GM12865 (cell line): ENCODE data around the gene GAB3.
"Not testable (repeated sequence)": the region's sequence is repeated elsewhere in the genome, so short reads cannot be mapped to it uniquely, and the experiment has no call there.

Experiments
- DNase-seq: peaks from one replicate; pipeline ENCODE4 v3.0.0; 2010; ENCODE audit warnings: low read depth
- H3K4me3 ChIP-seq: 2 replicates; pipeline ENCODE4 v1.5.1; 2011; ENCODE audit warnings: mild to moderate bottlenecking, low read depth, low read length, control low read depth
- TF ChIP-seq, protein P1 (sequence below): IDR thresholded peaks from 2 replicates; pipeline ENCODE4 v1.5.1; 2011; ENCODE audit warnings: low read length, control low read depth, low read depth, inconsistent platforms; ENCODE audit not compliant: insufficient read depth; ENCODE audit errors: missing control alignments

The GAB3 gene

DNA sequence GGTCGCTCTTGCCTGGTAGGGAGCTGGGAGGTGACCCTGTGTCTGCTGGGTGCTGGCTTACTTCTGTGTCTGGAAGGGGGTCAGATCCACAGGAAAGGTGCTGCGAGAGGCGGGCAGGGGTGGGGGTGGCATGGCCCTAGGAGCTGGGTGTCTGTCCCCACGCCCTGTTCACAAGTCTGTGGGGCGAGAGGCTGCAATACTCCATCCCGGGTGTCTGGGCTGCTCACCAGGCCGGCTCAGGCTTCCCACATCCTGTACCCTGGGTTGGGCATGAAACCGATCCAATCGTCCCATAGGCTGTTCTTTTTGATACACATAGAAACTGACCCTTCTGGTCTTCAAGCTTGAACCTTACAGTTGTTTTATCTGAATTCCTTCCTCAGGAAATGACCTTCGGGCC, 96.5 kb downstream of the GAB3 start:
- TF ChIP-seq, protein P1, sequence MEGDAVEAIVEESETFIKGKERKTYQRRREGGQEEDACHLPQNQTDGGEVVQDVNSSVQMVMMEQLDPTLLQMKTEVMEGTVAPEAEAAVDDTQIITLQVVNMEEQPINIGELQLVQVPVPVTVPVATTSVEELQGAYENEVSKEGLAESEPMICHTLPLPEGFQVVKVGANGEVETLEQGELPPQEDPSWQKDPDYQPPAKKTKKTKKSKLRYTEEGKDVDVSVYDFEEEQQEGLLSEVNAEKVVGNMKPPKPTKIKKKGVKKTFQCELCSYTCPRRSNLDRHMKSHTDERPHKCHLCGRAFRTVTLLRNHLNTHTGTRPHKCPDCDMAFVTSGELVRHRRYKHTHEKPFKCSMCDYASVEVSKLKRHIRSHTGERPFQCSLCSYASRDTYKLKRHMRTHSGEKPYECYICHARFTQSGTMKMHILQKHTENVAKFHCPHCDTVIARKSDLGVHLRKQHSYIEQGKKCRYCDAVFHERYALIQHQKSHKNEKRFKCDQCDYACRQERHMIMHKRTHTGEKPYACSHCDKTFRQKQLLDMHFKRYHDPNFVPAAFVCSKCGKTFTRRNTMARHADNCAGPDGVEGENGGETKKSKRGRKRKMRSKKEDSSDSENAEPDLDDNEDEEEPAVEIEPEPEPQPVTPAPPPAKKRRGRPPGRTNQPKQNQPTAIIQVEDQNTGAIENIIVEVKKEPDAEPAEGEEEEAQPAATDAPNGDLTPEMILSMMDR = no peak
- no peak for DNase-seq
- H3K4me3 ChIP-seq = no peak overlapping the region

- not testable (repeated sequence) for H3K4me3 ChIP-seq, DNase-seq
These were observed 97.5 kb downstream of the GAB3 start, which contains the start of gene CTAG2 for GRCh38 chrX:154653413-154653812. Gene CTAG2 (minus strand): TSS chrX:154653579. CDS start chrX:154653515, 64 bp downstream.

GRCh38 chrX:154653048-154653401, 97.9 kb downstream of the GAB3 start:
- TF ChIP-seq, protein P1 = no peak
- no peak overlapping the region for H3K4me3 ChIP-seq

DNA sequence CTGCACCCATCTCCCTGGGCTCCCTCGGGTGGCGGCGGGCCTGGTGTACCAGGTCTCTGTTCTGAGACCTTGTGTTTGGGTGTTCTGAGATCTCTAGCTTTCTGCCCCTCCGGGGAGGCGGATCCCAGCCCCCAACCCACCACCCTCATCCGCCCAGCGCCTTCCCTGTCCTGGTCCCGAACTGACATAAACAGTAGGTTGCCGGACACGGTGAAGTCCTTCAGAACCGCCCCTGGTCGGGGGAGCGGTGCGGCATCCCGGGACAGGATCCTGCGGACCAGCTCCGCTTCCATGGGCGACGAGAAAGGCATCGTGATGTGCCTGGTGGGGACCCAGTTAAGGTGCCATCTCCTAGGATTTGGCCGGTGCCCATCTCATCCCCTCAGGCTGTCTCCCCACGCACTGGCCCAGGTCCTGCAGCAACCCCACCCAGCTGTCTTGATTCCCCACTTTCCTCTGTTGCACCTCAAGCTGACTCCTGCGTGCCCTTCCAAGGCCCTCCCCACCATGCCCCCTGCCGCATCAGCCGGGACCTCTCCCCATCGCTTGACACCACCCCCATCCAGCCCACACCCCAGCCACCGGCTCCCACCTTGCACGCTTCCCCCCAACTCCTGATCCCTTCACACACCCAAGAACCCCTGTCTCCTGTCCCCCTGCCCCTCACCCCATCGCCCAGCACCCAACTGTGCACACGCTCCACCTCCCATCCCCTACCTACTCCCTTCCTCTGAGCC, 98.4 kb downstream of the GAB3 start:
- TF ChIP-seq, protein P1 = no peak
- no peak overlapping the region for H3K4me3 ChIP-seq
- no peak for DNase-seq

More at GRCh38 chrX:154653048-154653401, 97.9 kb downstream of the GAB3 start:
- DNase-seq = no peak

- TF ChIP-seq, protein P1 = no peak
- no peak for DNase-seq
- no peak overlapping the region for H3K4me3 ChIP-seq
These were observed 100.7 kb downstream of the GAB3 start for GRCh38 chrX:154650221-154650510.

DNA sequence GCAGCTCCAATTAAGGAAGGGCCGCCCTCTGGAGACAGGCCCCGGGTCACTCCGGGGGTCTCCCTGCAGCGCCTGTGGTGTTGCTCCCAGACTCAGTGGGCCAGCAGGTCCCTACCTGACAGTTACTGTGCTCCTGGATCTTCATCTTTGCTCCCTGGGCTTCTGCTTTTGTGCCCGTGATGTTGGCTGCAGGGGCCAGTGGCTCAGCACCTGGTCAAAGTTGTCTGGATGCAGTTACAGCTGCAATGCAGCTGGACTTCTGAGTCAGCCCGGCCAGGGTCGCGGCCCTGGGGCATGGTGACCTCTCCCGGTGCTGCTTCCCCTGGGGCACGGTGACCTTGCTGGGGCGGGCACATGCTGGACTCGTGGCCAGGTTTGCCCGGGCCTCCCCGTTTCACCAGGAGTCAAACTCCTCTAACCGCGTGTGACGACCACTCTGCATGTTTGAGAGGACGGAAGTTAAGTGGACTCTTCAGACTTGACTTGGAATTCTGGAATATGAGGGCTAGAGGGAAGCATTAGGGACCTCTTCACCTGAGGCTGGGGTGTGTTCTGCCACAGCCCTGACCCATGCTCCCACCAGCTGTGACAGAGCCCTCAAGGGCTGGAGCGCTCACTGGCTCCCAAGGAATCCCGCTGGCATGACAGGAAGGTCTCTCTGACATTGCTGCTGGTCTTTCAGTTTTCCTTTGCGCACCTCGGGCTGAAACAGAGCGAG, 101.2 kb downstream of the GAB3 start:
- DNase-seq = no peak
- H3K4me3 ChIP-seq = no peak overlapping the region
- TF ChIP-seq, protein P1 = no peak

- TF ChIP-seq, protein P1 = no peak
- H3K4me3 ChIP-seq = no peak overlapping the region
- no peak for DNase-seq
These were observed 101.9 kb downstream of the GAB3 start for GRCh38 chrX:154648931-154649330.

DNA sequence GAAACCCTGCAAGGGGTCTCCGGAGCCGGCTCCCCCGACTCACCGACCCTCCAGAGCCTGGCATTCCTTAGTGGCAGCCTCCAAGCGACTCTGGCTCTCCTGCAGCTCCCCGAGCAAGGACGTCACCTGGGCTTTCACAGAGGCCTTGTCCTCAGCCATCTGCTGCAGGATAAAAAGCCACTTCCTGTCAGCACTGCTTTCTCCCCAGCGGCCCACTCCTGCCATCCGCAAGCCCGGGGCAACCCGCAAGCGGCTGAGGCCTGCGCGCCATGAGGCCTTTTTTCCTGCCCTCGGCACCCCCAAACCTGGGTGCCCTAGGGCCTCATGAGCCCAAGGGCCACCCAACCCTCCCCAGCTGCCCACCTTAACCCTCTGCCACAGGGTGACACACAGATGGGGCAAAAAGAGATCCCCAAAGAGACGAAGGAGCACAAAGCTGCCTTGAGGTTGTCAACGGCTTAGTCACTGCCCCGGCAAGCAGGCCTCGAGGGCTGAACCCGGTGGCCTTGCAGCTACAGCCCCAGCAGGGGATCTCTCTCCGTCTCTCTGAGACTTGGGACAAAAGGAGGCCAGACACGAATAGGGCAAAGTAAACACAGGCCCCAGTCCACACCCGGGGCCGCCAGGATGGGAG, 105.0 kb downstream of the GAB3 start:
- not testable (repeated sequence) for H3K4me3 ChIP-seq, DNase-seq

DNA sequence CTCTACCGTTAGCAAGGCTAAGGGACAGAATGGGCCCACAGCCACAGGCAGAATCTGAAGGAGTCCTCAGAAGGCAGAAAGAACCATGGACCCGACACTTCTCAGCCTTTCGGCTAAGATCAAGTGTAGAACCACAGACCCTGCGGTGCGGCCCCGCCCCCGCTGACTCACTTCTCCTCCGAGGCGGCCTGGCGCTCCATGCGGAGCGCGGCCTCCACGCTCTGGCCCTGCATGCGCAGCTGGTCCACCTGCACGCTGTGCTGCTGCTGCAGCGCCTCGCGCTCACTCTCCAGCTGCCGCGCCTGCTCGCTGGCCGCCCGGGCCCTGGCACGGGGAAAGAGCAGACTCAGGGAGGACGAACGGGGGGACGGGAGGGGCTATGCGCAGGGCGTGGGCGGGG, 107.2 kb downstream of the GAB3 start:
- not testable (repeated sequence) for DNase-seq, H3K4me3 ChIP-seq

- not testable (repeated sequence) for DNase-seq, H3K4me3 ChIP-seq
These were observed 109.1 kb downstream of the GAB3 start for GRCh38 chrX:154641740-154642139.

DNA sequence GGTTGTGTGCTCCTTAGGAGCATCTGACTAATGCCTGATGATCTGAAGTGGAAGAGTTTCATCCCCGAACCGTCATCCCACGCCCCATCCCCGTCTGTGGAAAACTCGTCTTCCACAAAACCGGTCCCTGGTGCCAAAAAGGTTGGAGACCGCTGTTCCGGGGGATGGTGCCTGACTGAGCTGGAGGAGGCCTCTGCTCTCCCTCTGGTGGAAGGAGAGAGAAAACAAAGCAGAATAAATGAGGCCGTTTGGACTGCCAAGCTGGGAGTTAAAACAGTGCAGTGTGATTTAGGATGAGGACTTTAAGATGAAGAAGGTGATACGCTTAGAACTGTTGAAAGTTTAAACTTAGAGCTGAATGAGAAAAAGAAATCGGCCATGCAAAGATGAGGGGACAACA, 117.2 kb downstream of the GAB3 start:
- DNase-seq, H3K4me3 ChIP-seq: not testable (repeated sequence)
